ENCODE measurements around the gene RNASEH2B.

Gene RNASEH2B

DNA sequence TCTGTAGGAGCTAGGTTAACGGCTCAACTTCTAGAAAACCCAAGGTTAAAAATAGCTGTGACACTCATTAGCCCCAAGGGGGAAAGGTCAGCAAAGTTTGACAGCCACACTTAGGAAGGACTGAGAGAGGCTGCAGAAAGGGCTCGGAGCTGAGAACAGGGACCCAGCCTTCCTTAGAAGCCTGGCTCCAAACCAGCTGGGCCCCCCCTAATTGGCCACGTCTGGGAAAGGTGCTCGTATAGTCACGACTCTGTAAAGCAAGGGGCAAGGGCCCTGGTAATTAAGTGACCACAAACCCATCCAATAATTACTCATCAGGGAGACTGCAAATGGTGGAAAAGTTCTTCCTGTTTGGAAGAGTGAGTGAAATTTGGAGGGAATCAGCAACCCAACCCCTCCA lies 90.5 kb downstream of the RNASEH2B start:
- DNase-seq, result no peak

DNA sequence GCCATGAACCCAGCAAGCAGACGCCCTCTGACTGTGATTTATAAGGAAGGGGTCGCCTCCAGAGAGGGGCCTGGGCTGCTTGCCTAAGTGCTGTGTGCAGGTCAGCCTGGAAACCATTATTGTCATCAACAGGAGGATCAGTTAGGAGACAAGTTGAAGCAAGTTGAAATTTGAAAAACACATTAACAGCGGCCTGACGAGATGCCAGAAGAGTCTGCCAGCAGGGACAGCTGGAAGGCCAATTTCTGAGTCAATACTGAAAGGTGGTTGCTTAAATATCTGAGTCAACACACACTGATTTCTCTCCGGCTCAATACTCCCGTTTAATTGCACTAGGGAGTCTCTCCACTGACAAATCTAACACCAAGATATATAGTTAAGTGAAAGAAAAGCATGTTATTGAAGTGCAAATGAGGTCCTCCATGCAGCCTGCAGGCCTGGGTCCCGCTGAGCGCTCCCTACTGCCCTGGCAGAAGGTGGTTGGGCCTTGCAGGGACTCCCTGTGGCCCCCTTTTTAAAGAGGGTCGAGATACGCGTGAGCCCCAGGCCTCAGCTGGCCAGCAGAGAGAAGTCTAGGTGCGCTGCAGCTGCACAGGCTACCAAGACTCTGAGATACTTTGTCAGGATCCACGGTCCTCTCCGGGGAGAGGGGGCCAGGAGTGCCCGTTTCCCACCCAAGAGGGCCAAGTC lies 91.1 kb downstream of the RNASEH2B start:
- no peak for DNase-seq

DNA sequence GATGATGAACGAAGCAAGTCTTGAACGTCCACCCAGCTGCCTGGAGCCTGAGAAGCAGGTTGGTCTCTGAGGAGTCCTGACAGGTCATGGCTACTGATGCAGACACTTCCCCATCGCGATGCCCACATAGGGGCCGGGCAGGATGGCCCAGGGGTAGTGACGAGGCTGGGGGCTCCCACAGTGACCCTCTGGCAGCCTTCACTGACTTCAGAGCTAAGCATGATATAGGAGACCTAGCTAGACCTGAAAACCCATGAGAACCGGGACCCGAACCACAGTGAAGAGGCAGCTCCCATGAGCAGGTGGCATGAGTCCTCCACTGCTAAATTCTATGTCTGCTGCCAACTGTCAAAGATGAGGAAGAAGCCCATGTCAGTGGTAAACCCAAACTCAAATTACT lies 91.7 kb downstream of the RNASEH2B start:
- no peak for DNase-seq

- DNase-seq, result no peak
These were observed 93.1 kb downstream of the RNASEH2B start for GRCh38 chr13:51002736-51003135.

DNA sequence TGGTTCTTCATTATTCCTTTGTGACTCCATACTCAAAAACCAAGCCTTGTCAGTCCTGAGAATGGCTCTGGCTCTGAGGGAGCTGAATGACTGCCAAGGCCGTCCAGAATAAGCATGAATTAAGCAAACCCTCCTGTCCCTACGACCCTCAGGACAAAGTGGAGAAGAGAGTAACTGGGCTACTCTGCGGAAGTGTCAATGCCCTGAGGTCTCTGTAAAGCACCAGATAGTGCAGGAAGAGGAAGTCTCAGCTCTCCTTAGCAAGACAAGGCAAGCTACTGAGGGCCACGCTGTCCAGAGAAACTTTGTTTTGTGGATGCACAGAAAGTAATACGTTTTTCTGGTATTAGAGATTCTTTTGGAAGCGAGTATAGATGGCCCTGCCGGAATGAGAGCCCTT lies 94.1 kb downstream of the RNASEH2B start:
- no peak for DNase-seq

- no peak for DNase-seq
These were observed 94.7 kb downstream of the RNASEH2B start for GRCh38 chr13:51004111-51004865.

- DNase-seq, result no peak
These were observed 95.4 kb downstream of the RNASEH2B start for GRCh38 chr13:51004918-51005460.

DNA sequence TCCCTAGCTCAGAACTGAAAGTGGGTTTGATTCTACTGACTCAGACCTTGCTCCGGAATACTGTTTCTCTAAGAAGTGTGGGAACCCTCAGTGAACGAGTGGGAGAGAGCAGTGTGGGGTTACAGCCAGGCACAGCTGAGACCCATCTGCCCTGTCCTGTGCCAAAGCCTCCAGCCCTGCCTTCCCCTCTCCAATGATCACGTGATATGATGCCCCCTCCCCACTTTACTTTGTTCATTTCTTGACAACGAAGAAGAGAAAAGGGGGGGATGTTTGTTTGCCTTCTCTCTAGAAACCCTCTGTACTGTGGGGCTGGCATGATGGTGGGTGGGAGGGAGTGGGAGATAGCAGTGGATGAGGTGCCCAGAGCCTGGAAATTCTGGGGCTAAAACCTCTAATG lies 96.0 kb downstream of the RNASEH2B start:
- DNase-seq, result no peak
